Activated CD4-positive, CD25-positive, alpha-beta regulatory T cell treated with anti-CD3 and anti-CD28 coated beads, Interleukin-2, amount 50 U/mL, for 16 hours (primary cell): ENCODE measurements around the gene PDE1C.
"Not testable (repeated sequence)": the region's sequence is repeated elsewhere in the genome, so short reads cannot be mapped to it uniquely, and the experiment has no call there.

Experiments used
- DNase-seq: peaks from one replicate; pipeline ENCODE4 v3.0.0-alpha.2; 2020; ENCODE audit warnings: low read depth, low spot score

PDE1C gene

GRCh38 chr7:31850066-31850465 is 220.1 kb downstream of the PDE1C start:
- no peak for DNase-seq

- DNase-seq = no peak
These were observed 234.7 kb downstream of the PDE1C start for GRCh38 chr7:31835471-31835870.

GRCh38 chr7:31833625-31834024 is 236.6 kb downstream of the PDE1C start:
- not testable (repeated sequence) for DNase-seq

- no peak for DNase-seq
These were observed 241.7 kb downstream of the PDE1C start for GRCh38 chr7:31828520-31828919.

- no peak for DNase-seq
These were observed 244.6 kb downstream of the PDE1C start for GRCh38 chr7:31825576-31825975.

GRCh38 chr7:31819031-31819430 is 251.2 kb downstream of the PDE1C start:
- DNase-seq = no peak

- DNase-seq = no peak
These were observed 253.4 kb downstream of the PDE1C start for GRCh38 chr7:31816810-31817209.

- DNase-seq = no peak
These were observed 254.4 kb downstream of the PDE1C start for GRCh38 chr7:31815796-31816195.

GRCh38 chr7:31814187-31814586 is 256.0 kb downstream of the PDE1C start:
- no peak for DNase-seq

- no peak for DNase-seq
These were observed 258.4 kb downstream of the PDE1C start for GRCh38 chr7:31811650-31812461.

- DNase-seq = no peak
These were observed 264.9 kb downstream of the PDE1C start for GRCh38 chr7:31805209-31805818.

- no peak for DNase-seq
These were observed 273.8 kb downstream of the PDE1C start for GRCh38 chr7:31796375-31796774.

GRCh38 chr7:31794851-31795344 is 275.3 kb downstream of the PDE1C start:
- no peak for DNase-seq

GRCh38 chr7:31791881-31792280 is 278.3 kb downstream of the PDE1C start:
- DNase-seq = no peak

GRCh38 chr7:31788883-31789680 is 281.1 kb downstream of the PDE1C start:
- no peak for DNase-seq

- DNase-seq = no peak
These were observed 281.8 kb downstream of the PDE1C start for GRCh38 chr7:31788445-31788844.

GRCh38 chr7:31786326-31786725 is 283.9 kb downstream of the PDE1C start:
- no peak for DNase-seq

GRCh38 chr7:31785101-31785500 is 285.1 kb downstream of the PDE1C start:
- no peak for DNase-seq

- DNase-seq = no peak
These were observed 287.0 kb downstream of the PDE1C start for GRCh38 chr7:31783221-31783620.

GRCh38 chr7:31782411-31782991 is 287.7 kb downstream of the PDE1C start:
- DNase-seq = no peak

- DNase-seq = no peak
These were observed 291.9 kb downstream of the PDE1C start for GRCh38 chr7:31778296-31778695.

- no peak for DNase-seq
These were observed 293.6 kb downstream of the PDE1C start for GRCh38 chr7:31776616-31777015.
